Stimulated activated naive CD8-positive, alpha-beta T cell treated with anti-CD3 and anti-CD28 coated beads, Interleukin-15, amount 100 ng/mL, for 72 hours (primary cell): ENCODE measurements around the gene UGT1A9.
"Not testable (repeated sequence)": the region's sequence is repeated elsewhere in the genome, so short reads cannot be mapped to it uniquely, and the experiment has no call there.

Source experiments
- ATAC-seq: fragments of 150-1000 bp; cut with Tn5 transposase; 2 replicates; pipeline ENCODE4 v1.10.0; 2021; ENCODE audit warnings: mild to moderate bottlenecking, moderate library complexity
- DNase-seq, 2 donors: peaks; one replicate each; pipeline ENCODE4 v3.0.0; 2021 to 2022
- H3K27ac Mint-ChIP-seq, 2 donors: one replicate each; pipeline ENCODE4 v1.8.0; 2022; ENCODE audit warnings: mild to moderate bottlenecking in 2 of 2, mixed read lengths in 2 of 2, moderate library complexity in 2 of 2
- H3K27me3 Mint-ChIP-seq: one replicate; pipeline ENCODE4 v1.8.0; 2022; ENCODE audit warnings: mixed read lengths
- H3K4me1 Mint-ChIP-seq: one replicate; pipeline ENCODE4 v1.8.0; 2022; ENCODE audit warnings: mild to moderate bottlenecking, mixed read lengths
- H3K4me3 Mint-ChIP-seq, 2 donors: one replicate each; pipeline ENCODE4 v1.8.0; 2022; ENCODE audit warnings: mild to moderate bottlenecking in 2 of 2, mixed read lengths in 2 of 2, moderate library complexity in 1 of 2
- H3K9me3 Mint-ChIP-seq, 2 donors: one replicate each; pipeline ENCODE4 v1.8.0; 2022; ENCODE audit warnings: mixed read lengths in 2 of 2

UGT1A9 gene

GRCh38 chr2:233691443-233692433, 20.0 kb downstream of the UGT1A9 start:
- Mint-ChIP-seq H3K4me3 (no peak overlapping the region), H3K9me3 (no peaks in the 10 kb centered on the region), H3K4me1 (no peaks in the 10 kb centered on the region), H3K27ac (no peak overlapping the region), H3K27me3 (peaks cover 7% of the 10 kb centered on the region)
- DNase-seq (no peak), ATAC-seq (no peak)

DNA sequence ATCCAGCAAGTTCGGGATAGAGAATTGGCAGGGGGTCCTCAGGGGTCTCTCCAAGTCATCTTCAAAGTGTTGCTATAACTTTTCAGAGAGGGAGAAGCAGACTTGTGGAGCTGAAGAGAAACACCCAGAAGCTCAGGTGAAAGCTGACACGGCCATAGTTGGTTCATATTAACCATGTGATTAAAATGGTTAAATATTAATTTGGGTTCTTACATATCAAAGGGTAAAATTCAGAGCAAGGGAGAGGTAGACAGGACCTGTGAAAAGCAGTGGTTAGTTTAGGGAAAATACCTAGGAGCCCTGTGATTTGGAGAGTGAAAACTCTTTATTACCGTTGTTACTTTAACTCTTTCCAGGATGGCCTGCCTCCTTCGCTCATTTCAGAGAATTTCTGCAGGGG, 20.9 kb downstream of the UGT1A9 start, which contains the start of gene UGT1A6:
Gene UGT1A6, plus strand, starts transcription at position 243 of the 400 bp plus-strand sequence. Its CDS starts 115 bp downstream, at position 358.
- no peaks in the 10 kb centered on the region for H3K4me1 Mint-ChIP-seq
- peaks cover 7% of the 10 kb centered on the region for H3K27me3 Mint-ChIP-seq
- DNase-seq: no peak
- no peak within 1 kb of the TSS for H3K4me3 Mint-ChIP-seq
- H3K9me3 Mint-ChIP-seq: no peaks in the 10 kb centered on the region
- no peak within 1 kb of the TSS for H3K27ac Mint-ChIP-seq
- ATAC-seq: no peak

GRCh38 chr2:233693963-233694362, 22.3 kb downstream of the UGT1A9 start:
- no peak for DNase-seq
- ATAC-seq: no peak
- Mint-ChIP-seq H3K4me3 (no peak overlapping the region), H3K9me3 (no peaks in the 10 kb centered on the region), H3K27me3 (peaks cover 7% of the 10 kb centered on the region), H3K27ac (no peak overlapping the region), H3K4me1 (no peaks in the 10 kb centered on the region)

DNA sequence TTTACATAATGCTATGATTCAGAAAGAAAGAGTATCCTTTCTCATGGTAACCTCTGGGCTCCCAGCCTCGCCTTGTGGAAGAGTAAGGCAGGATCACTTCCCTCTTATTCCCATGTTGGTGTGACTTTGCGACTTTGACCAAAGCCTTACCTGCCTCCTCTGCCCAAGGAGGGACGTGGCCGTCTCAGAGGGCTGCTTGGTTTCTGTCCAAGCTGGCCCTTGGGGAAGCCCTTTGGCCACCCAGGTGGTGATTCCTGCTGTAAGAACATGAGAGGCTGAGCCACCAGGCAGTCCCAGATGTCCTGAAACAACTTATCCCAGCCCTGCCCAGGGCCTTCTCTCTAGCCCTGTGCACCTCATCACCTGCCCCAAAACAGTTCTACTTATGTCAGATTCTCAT, 27.0 kb downstream of the UGT1A9 start:
- Mint-ChIP-seq H3K27me3 (peaks cover 3% of the 10 kb centered on the region), H3K4me3 (no peak overlapping the region), H3K4me1 (no peaks in the 10 kb centered on the region), H3K9me3 (peaks cover 0 to 5% of the 10 kb centered on the region in 2 donors), H3K27ac (no peak overlapping the region)
- DNase-seq (no peak), ATAC-seq (no peak)

DNA sequence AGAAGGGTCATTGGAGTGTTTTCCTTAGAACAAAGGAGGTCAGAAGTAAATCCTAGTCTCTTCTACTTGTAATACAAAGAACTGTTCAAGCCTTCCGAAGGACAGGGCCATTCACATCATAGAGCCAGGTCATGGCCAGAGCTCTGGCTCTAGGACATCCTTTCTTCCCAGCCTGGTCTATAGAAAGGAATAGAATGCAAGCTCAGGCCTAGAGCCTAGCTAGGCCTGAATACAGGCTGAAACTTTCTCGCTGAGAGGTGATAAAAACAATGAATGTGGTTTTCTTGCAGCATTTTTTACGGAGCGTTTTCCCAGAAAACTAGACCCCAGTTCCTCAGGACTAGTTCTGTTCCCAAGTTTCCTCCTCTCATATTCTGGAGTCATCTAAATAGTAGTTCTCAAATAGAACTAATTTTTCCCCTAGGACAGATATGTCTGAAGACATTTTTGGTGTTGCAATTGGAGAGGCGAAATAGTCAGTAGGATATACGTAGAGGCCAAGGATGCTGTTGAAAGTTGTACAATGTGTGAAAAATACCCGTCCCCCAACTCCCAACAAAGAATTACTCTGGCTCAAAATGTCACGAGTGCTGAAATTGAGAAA, 27.8 kb downstream of the UGT1A9 start:
- no peaks in the 10 kb centered on the region for H3K4me1 Mint-ChIP-seq
- DNase-seq (no peak), ATAC-seq (no peak)
- H3K27me3 Mint-ChIP-seq: no peaks in the 10 kb centered on the region
- H3K9me3 Mint-ChIP-seq: peaks cover 0 to 8% of the 10 kb centered on the region in 2 donors
- no peak overlapping the region for H3K27ac Mint-ChIP-seq
- H3K4me3 Mint-ChIP-seq: no peak overlapping the region

- H3K27me3 Mint-ChIP-seq: no peaks in the 10 kb centered on the region
- H3K9me3 Mint-ChIP-seq: peaks cover 0 to 8% of the 10 kb centered on the region in 2 donors
- no peak for DNase-seq
- no peak overlapping the region for H3K4me3 Mint-ChIP-seq
- H3K27ac Mint-ChIP-seq: no peak overlapping the region
- ATAC-seq: no peak
- no peaks in the 10 kb centered on the region for H3K4me1 Mint-ChIP-seq
These were observed 28.4 kb downstream of the UGT1A9 start for GRCh38 chr2:233700028-233700635.

- not testable (repeated sequence) for H3K27ac Mint-ChIP-seq, H3K4me1 Mint-ChIP-seq, H3K4me3 Mint-ChIP-seq, ATAC-seq, H3K9me3 Mint-ChIP-seq, H3K27me3 Mint-ChIP-seq, DNase-seq
These were observed 29.1 kb downstream of the UGT1A9 start for GRCh38 chr2:233700842-233701241.

GRCh38 chr2:233702238-233702637, 30.5 kb downstream of the UGT1A9 start:
- H3K4me1 Mint-ChIP-seq: no peaks in the 10 kb centered on the region
- DNase-seq (no peak), ATAC-seq (no peak)
- no peak overlapping the region for H3K4me3 Mint-ChIP-seq
- H3K27me3 Mint-ChIP-seq: no peaks in the 10 kb centered on the region
- H3K9me3 Mint-ChIP-seq: peaks cover 0 to 8% of the 10 kb centered on the region in 2 donors
- H3K27ac Mint-ChIP-seq: no peak overlapping the region

- ATAC-seq (no peak), DNase-seq (no peak)
- Mint-ChIP-seq H3K9me3 (peaks cover 0 to 8% of the 10 kb centered on the region in 2 donors), H3K27me3 (peaks cover under 1% of the 10 kb centered on the region), H3K27ac (no peak overlapping the region), H3K4me1 (no peaks in the 10 kb centered on the region), H3K4me3 (no peak overlapping the region)
These were observed 34.3 kb downstream of the UGT1A9 start for GRCh38 chr2:233705911-233706506.

GRCh38 chr2:233706720-233707119, 35.0 kb downstream of the UGT1A9 start:
- Mint-ChIP-seq H3K27ac (no peak overlapping the region), H3K27me3 (peaks cover 7% of the 10 kb centered on the region), H3K9me3 (peaks cover 0 to 8% of the 10 kb centered on the region in 2 donors), H3K4me3 (no peak overlapping the region), H3K4me1 (peaks cover 4% of the 10 kb centered on the region)
- DNase-seq (no peak), ATAC-seq (no peak)

DNA sequence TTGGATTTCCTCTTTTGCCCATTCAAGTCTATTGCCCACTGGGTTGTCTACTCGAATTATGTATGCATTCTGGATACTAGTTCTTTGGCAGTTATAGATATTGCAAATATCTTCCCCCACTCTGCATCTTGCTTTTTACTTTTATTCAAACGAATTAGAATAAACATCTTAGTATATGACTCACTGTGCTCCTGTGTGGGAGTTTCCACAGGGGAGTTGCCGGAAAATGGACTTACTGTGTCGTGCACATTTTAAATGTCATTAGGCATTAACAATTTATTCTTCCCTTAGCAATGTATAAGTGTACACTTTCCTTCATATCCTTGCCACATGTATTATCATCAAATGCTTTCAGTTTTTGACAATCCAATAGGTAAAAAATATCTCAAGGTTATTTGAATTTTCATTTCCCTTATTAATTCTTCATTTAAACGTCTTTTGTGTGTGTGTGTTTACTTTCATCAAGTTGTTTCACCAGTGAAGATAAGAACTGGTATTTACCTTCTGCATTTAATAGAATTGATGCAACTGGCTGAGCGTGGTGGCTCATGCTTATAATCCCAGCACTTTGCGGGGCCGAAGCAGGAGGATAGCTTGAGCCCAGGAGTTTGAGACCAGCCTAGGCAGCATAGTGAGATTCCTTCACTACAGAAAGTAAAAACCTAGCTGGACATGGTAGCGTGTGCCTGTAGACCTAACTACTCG, 36.4 kb downstream of the UGT1A9 start:
- DNase-seq (no peak), ATAC-seq (no peak)
- no peak overlapping the region for H3K27ac Mint-ChIP-seq
- peaks cover 0 to 7% of the 10 kb centered on the region in 2 donors for H3K9me3 Mint-ChIP-seq
- H3K4me1 Mint-ChIP-seq: peaks cover 12% of the 10 kb centered on the region
- no peak overlapping the region for H3K4me3 Mint-ChIP-seq
- H3K27me3 Mint-ChIP-seq: peaks cover 21% of the 10 kb centered on the region

- DNase-seq: no peak
- peaks cover 30% of the 10 kb centered on the region for H3K27me3 Mint-ChIP-seq
- peaks cover 20% of the 10 kb centered on the region for H3K4me1 Mint-ChIP-seq
- peaks cover 0 to 3% of the 10 kb centered on the region in 2 donors for H3K9me3 Mint-ChIP-seq
- H3K27ac Mint-ChIP-seq: no peak overlapping the region
- no peak for ATAC-seq
- H3K4me3 Mint-ChIP-seq: no peak overlapping the region
These were observed 37.2 kb downstream of the UGT1A9 start for GRCh38 chr2:233708942-233709341.

- DNase-seq: peak; percentile 59 to 64
- Mint-ChIP-seq H3K27me3 (peaks cover 33% of the 10 kb centered on the region), H3K4me1 (peaks cover 24% of the 10 kb centered on the region), H3K9me3 (no peaks in the 10 kb centered on the region), H3K27ac (no peak overlapping the region), H3K4me3 (no peak overlapping the region)
- ATAC-seq: peak; percentile 80
These were observed 39.8 kb downstream of the UGT1A9 start for GRCh38 chr2:233711312-233712008.

DNA sequence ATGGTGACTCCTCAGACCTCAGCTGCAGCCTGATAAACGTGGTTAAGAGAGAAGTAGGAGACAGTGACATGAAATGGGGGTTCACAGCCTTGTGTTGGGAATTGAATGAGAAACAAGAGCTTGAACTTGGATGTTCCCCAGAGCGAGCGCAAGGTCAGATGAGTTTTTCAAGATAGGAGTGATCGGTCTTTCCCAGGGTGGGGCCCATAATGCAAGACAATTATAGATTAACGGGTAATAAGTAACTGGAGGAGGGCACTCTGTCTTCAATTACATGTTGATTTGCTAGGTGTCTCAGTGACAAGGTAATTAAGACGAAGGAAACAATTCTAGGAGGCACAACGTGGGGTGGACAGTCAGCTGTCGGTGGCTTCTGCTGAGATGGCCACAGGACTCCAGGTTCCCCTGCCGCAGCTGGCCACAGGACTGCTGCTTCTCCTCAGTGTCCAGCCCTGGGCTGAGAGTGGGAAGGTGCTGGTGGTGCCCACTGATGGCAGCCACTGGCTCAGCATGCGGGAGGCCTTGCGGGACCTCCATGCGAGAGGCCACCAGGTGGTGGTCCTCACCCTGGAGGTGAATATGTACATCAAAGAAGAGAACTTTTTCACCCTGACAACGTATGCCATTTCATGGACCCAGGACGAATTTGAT, 41.0 kb downstream of the UGT1A9 start, which contains the start of gene UGT1A5:
Gene UGT1A5, plus strand, starts transcription at position 297 of the 651 bp plus-strand sequence. Its CDS starts 85 bp downstream, at position 382.
- peaks cover 46% of the 10 kb centered on the region for H3K27me3 Mint-ChIP-seq
- H3K27ac Mint-ChIP-seq: no peak within 1 kb of the TSS
- ATAC-seq (no peak), DNase-seq (no peak)
- peaks cover 24% of the 10 kb centered on the region for H3K4me1 Mint-ChIP-seq
- H3K9me3 Mint-ChIP-seq: no peaks in the 10 kb centered on the region
- H3K4me3 Mint-ChIP-seq: no peak within 1 kb of the TSS
